ENCODE results near the gene FILIP1L.

Gene FILIP1L

GRCh38 chr3:100022506-100022905, 91.8 kb downstream of the FILIP1L start:
- no peak overlapping the region for H3K9ac ChIP-seq
- H3K4me3 ChIP-seq (ENCODE audit: low read depth, low read length), result no peak overlapping the region
- H2AFZ ChIP-seq, result no peak overlapping the region
- H3K27ac ChIP-seq, result no peak overlapping the region
- H3K36me3 ChIP-seq (ENCODE audit: control insufficient read depth, insufficient read depth, low read length), result no peaks in the 10 kb centered on the region
- H3K4me2 ChIP-seq (ENCODE audit: low read length), result no peak overlapping the region
- no peaks in the 10 kb centered on the region for H3K9me3 ChIP-seq (ENCODE audit: control insufficient read depth, low read length)
- H3K27me3 ChIP-seq (ENCODE audit: control insufficient read depth, insufficient read depth, low read length), result no peaks in the 10 kb centered on the region
- no peaks in the 10 kb centered on the region for H3K4me1 ChIP-seq
- no peaks in the 10 kb centered on the region for H3K79me2 ChIP-seq
- no peak for TF ChIP-seq CTCF (IDR thresholded peaks at IDR 0.05)

- no peak overlapping the region for H3K9ac ChIP-seq
- H3K4me3 ChIP-seq (ENCODE audit: low read depth, low read length), result no peak overlapping the region
- no peak overlapping the region for H2AFZ ChIP-seq
- H3K9me3 ChIP-seq (ENCODE audit: control insufficient read depth, low read length), result no peaks in the 10 kb centered on the region
- no peak for TF ChIP-seq CTCF (IDR thresholded peaks at IDR 0.05)
- H3K79me2 ChIP-seq, result no peaks in the 10 kb centered on the region
- no peaks in the 10 kb centered on the region for H3K36me3 ChIP-seq (ENCODE audit: control insufficient read depth, insufficient read depth, low read length)
- no peaks in the 10 kb centered on the region for H3K27me3 ChIP-seq (ENCODE audit: control insufficient read depth, insufficient read depth, low read length)
- H3K27ac ChIP-seq, result no peak overlapping the region
- H3K4me2 ChIP-seq (ENCODE audit: low read length), result no peak overlapping the region
- H3K4me1 ChIP-seq, result no peaks in the 10 kb centered on the region
Measured at GRCh38 chr3:100020876-100021644, 93.2 kb downstream of the FILIP1L start.

GRCh38 chr3:100019719-100020118, 94.6 kb downstream of the FILIP1L start:
- no peak for TF ChIP-seq CTCF (IDR thresholded peaks at IDR 0.05)
- H3K79me2 ChIP-seq, result no peaks in the 10 kb centered on the region
- no peak overlapping the region for H3K27ac ChIP-seq
- no peak overlapping the region for H3K4me2 ChIP-seq (ENCODE audit: low read length)
- no peak overlapping the region for H2AFZ ChIP-seq
- H3K27me3 ChIP-seq (ENCODE audit: control insufficient read depth, insufficient read depth, low read length), result no peaks in the 10 kb centered on the region
- H3K9me3 ChIP-seq (ENCODE audit: control insufficient read depth, low read length), result no peaks in the 10 kb centered on the region
- no peak overlapping the region for H3K9ac ChIP-seq
- no peaks in the 10 kb centered on the region for H3K36me3 ChIP-seq (ENCODE audit: control insufficient read depth, insufficient read depth, low read length)
- H3K4me3 ChIP-seq (ENCODE audit: low read depth, low read length), result no peak overlapping the region
- H3K4me1 ChIP-seq, result no peaks in the 10 kb centered on the region

- Histone ChIP-seq H3K4me3 (ENCODE audit: low read depth, low read length) (no peak overlapping the region), H3K27me3 (ENCODE audit: control insufficient read depth, insufficient read depth, low read length) (no peaks in the 10 kb centered on the region), H2AFZ (no peak overlapping the region), H3K9ac (no peak overlapping the region), H3K4me2 (ENCODE audit: low read length) (no peak overlapping the region), H3K79me2 (no peaks in the 10 kb centered on the region), H3K27ac (no peak overlapping the region), H3K9me3 (ENCODE audit: control insufficient read depth, low read length) (no peaks in the 10 kb centered on the region), H3K4me1 (no peaks in the 10 kb centered on the region), H3K36me3 (ENCODE audit: control insufficient read depth, insufficient read depth, low read length) (no peaks in the 10 kb centered on the region)
- no peak for TF ChIP-seq CTCF (IDR thresholded peaks at IDR 0.05)
Measured at GRCh38 chr3:100018806-100019205, 95.5 kb downstream of the FILIP1L start.

- no peak for TF ChIP-seq CTCF (IDR thresholded peaks at IDR 0.05)
- H3K4me1 ChIP-seq, result peaks cover 7% of the 10 kb centered on the region
- no peak overlapping the region for H3K4me2 ChIP-seq (ENCODE audit: low read length)
- H3K79me2 ChIP-seq, result no peaks in the 10 kb centered on the region
- H3K9ac ChIP-seq, result no peak overlapping the region
- H3K4me3 ChIP-seq (ENCODE audit: low read depth, low read length), result no peak overlapping the region
- no peaks in the 10 kb centered on the region for H3K36me3 ChIP-seq (ENCODE audit: control insufficient read depth, insufficient read depth, low read length)
- H3K9me3 ChIP-seq (ENCODE audit: control insufficient read depth, low read length), result no peaks in the 10 kb centered on the region
- H3K27ac ChIP-seq, result no peak overlapping the region
- H3K27me3 ChIP-seq (ENCODE audit: control insufficient read depth, insufficient read depth, low read length), result no peaks in the 10 kb centered on the region
- no peak overlapping the region for H2AFZ ChIP-seq
Measured at GRCh38 chr3:100010087-100010417, 104.2 kb downstream of the FILIP1L start.

All from parathyroid adenoma (tissue), 2 donors.